Measurements from ENCODE around the gene USP13. TPM values are rescaled to one million over a fixed set of nuclear protein-coding genes. Genes with fewer than 3 reads are reported as not detected.
"Not testable (repeated sequence)": the region's sequence is repeated elsewhere in the genome, so short reads cannot be mapped to it uniquely, and the experiment has no call there.

USP13 gene
- total RNA-seq, 1 experiment from 2014 or later, result 16.9 TPM

DNA sequence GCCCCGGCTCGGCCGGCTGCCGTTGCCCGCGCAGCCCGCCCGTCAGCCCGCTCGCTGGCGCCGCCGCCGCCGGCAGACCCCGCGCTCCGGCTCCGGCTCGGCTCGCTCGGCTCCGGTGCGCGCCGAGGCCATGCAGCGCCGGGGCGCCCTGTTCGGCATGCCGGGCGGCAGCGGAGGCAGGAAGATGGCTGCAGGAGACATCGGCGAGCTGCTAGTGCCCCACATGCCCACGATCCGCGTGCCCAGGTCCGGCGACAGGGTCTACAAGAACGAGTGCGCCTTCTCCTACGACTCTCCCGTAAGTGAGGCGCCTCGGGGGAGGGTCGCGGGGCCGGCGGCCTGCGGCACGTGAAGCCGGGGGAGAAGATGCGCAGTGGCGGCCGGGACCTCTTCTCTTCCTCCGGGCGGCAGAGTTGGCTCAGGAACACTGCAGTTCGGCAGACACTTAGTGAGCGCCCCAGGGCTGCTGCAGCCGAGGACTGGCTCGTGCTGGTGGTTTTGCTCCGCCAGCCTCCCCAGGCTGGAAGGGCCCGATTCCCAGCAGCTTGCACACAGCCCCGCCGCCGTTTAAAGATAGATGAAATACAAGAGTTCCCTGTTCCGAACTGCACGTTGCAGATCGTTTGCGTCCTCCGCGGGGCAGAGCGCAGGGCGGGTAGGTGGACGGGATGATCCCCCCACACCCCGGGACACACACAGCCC, 407 bp downstream of the USP13 start:
- DNase-seq (ENCODE audit: low spot score), result peak; percentile 63

DNA sequence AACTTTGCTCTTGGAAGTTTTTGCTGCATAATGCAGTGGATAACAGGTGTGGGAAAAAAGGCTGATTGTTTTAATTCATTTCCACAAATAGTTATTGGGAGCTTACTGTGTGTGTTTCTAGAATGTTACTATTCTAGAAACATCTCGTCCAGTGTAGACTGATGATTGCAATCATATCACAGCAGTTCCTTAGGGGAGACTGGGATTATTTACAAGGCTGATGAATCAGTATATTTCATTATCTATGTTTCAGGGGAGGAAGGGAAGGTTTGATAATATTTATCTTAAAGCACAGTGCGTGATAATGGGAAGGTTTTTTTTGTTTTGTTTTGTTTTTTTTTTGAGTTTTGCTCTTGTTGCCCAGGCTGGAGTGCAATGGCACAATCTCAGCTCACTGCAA, 2.4 kb downstream of the USP13 start:
- DNase-seq (ENCODE audit: low spot score), result no peak

DNA sequence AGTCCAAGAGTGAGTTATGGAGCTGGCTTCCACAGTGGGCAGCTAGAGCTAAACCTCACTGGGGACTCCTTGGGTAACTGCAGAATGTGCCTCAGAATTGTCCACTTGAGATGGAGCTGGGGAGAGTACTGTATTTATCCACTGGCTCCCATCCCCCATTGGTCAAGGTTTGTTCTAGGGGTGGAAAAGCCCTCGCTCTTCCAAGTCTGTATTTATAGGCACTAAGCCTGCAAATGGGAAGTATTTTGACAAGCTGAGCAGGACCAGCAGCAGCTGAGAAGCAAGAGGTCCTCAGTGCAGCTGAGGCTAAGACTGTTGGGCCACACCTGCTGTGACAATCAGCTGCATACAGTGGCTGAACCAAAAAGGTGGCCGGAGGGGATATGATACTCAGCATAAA, 5.8 kb downstream of the USP13 start:
- DNase-seq (ENCODE audit: low spot score), result no peak

DNA sequence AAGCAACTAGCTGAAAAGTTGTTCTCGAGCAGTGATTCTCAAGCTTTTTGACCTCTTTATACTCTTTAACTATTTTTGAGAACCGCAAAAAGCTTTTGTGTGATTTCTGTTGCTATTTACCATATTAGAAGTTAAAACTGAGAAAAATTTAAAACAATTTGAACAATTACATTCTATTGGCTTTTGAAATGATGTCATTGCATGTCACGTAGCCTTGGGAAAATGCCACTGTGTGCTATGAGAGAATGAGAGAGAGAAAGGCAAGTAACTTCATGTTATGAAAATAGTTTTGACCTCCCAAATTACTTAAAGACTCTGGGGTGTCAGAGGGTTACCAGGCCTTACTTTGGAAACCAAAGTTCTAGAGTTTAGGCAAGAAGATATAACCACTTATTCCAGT, 8.0 kb downstream of the USP13 start:
- DNase-seq (ENCODE audit: low spot score), result no peak

DNA sequence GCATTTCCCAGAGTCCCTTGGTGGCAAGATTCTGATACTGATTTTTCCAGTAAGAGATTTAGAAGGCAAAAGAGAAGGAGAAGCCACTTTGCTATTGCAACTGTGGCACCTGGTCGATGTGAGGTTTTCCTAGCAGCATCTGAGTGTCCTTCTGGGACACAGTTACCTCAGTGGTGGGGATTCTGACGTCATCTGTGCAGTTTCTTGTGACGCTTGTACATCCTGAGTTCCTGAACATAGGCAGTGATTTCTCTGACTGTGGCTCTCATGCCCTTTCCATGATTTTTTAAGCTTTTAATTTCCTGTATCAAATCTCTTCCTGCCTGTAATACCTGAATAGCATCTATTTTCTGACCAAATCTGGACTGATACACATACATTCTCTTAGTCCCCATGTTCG, 8.9 kb downstream of the USP13 start:
- no peak for DNase-seq (ENCODE audit: low spot score)

DNA sequence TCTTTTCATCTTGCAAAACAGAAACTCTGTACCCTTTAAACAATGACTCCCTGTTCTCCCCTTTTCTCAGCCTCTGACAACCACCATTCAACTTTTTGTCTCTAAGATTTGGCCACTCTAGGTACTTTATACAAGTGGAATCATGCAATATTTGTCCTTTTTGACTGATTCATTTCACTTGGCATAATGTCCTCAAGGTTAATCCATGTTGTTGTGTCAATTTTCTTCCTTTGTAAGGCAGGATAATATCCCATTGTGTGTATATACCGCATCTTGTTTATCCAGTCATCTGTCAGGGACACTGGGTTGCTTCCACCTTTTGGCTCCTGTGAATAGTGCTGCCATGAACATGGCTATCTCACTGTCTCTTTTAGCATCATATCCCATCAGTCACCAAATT, 10.3 kb downstream of the USP13 start:
- no peak for DNase-seq (ENCODE audit: low spot score)

DNA sequence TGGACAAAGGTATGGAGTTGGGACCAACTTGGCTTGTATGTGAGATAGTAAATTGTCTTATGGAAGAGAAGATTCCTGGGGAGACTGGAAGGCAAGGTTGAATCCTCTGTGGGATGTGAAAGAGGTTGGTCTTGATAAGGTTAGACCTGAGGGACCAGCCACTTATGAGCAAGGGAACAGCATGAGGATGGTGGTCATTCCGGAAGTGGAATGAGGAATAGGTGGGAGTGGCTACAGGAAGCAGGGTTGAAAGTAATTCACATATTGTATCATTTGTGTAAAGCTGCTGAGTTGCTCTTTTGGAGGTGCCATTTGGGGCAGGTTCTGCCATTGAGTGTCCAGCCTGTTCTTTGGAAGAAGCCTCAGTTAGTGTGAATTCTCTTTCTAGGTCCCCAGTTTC, 13.2 kb downstream of the USP13 start:
- DNase-seq (ENCODE audit: low spot score), result no peak

DNA sequence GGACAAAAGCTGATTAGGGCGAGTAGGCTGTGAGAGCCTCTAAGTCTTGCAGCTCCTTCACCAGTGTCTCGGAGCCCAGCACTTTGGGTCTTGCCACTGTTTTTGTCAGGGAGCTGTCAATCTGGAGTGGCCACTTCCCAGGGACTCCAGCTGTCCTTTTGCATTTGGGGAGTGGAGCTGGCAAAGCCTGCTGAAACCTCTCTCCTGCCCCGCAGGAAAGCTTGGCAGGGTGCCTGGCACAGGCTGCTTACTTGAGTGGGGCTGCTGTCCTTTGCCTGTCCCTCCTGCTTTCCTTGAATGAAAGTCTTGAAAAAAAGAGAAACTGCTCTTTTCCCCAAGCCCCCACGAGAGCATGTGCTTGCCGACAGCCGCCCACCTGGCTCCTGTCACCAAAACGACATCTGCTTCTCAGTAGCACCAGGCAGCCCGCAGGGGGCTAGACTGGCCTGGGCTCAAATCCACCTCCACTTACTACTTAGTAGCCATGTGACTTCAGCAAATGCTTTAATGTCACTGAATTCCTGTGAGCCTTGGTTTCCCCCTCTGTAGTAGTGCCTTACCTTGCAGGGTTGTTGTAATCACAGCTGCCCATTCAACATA, 13.7 kb downstream of the USP13 start:
- no peak for DNase-seq (ENCODE audit: low spot score)

DNA sequence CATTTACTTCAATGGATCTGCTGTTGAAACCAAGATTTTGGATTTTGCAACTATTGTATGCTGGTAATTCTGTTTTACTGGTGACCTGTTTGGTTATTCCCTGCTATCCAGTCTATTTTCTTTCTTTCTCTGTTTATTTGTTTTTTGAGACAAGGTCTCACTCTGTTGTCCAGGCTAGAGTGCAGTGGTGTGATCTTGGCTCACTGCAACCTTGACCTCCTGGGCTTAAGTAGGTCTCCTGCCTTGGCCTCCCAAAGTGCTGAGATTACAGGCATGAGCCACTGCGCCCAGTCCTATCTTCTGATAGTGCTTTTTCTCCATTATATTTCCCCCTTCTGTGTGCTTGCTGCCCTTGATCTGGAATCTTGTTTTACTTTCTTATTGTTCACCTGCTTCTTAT, 15.6 kb downstream of the USP13 start:
- no peak for DNase-seq (ENCODE audit: low spot score)

DNA sequence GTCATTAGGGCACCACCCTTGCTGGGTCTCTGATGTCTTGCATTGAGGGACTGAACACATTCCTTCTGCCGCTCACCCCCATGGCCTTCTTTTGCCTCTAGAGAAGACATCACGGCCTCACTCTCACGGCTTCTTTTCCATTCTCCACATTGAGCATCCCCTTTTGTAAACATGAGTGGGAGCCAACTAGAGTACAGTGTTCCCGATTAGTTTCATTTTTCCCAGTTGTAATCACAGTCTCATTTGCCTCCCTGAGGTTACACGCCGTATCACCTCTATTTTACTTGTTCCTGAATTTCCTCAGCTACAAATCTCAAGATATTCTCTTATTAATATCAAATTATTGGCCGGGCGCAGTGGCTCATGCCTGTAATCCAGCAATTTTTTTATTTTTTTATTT, 17.5 kb downstream of the USP13 start:
- DNase-seq (ENCODE audit: low spot score), result no peak

DNA sequence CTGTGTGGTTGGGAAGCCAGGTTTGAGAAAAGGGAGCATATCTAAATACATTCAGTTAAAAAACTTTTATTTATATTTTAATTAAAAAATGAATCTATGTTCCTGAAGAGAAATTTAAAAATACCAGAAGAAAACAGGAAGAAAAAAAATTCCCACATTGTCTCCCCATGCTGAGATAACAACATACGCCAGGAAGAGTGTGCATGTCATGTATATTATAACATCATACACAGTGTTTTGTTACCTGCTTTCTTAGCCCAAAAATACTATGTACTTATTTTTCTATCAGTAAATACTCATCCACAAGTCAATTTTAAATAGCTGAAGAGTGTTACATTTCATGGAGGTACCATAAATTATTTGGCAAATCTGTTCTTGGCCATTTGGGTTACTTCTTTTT, 18.5 kb downstream of the USP13 start:
- no peak for DNase-seq (ENCODE audit: low spot score)

DNA sequence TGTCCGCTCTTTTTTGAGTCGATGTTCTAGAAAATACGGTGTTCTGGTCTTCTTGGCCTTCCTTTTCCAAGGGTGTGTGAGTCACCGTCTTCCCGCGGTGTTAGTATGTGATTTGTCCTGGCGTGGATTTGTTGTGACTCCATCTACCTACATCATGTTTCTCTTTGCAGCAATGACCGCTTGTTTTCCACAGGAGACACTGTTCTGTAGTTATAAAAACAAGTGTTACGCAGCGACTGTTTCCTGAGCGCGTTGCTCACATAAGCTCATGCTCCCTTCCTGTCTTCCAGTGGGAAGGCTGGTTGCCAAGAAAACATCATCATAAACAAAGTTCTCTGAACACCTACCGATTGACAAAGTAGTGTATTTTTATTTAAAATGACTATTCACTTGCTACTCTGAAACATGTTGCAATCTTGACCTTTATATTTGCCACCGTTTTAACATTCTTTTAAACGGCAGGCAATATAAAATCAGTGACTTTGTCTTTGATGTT, 19.0 kb downstream of the USP13 start:
- DNase-seq (ENCODE audit: low spot score), result peak; percentile 25

DNA sequence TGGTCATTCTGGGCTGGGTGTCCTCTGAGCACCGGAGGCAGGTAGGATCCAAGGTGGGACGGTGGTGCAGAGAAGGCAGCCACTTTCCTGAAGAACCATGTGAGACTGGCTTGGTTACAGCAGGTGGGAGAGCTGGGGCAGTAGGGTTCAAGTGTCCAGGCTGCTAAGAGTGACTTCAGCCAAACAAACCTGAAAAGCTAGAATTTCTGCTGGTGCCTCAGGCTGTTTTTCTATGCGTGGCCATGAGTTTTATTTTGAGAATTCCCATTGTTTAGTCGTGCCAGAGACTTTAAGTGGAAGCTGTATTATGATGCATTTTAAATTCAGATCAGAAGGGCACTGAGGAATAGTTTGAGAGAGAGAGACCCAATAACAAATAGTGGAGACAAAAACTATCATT, 20.1 kb downstream of the USP13 start:
- no peak for DNase-seq (ENCODE audit: low spot score)

DNA sequence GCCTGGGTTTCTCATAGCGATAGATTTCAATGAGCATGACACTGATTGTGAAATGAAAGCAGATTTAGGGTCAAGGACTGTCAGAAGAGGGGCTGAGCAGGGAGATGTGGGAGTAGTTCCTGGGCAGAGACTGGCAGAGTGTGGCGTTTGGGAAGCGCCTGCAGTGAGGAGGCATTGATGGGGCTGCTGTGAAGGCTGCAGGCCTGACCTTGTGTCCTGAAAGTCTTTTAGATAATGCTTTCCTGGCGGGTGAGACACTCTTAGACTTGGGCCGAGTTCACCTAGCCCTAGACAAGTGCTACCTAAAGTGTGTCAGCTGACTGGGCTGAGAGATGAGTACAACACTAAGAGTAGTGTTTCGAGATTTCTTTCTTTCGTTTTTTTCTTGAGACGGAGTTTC, 20.7 kb downstream of the USP13 start:
- DNase-seq (ENCODE audit: low spot score), result no peak

DNA sequence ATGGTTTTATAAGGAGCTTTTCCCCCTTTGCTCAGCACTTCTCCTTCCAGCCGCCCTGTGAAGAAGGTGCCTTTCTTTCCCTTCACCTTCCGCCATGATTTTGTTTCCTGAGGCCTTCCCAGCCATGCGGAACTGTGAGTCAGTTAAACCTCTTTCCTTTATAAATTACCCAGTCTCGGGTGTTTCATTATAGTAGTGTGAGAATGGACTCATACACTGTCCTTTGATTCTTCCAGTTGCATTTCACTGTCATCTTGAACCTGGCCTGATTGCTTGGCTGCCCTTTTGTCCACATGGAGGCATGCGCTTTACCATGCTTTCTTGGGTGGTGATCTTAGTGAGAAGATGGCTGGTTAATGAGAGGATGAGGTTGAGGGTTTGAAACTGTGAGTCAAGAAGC, 23.2 kb downstream of the USP13 start:
- no peak for DNase-seq (ENCODE audit: low spot score)

DNA sequence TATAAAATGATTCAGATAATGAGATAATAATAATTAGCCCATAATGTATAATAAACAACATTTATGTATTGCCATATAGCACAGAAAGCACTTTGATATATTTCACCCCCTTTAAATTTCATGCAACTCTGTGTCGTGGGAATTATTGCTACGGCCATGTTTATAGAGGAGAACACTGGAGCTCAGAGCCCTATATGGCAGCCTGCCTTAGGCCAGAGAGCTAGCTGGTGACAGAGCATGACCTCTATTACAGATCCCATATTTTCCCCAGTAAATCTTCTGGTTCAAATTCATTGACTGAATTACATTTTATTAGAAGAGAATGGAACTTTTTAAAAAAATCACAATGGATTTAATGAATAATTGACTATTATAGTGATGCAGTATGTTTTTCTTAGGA, 25.0 kb downstream of the USP13 start:
- no peak for DNase-seq (ENCODE audit: low spot score)

DNA sequence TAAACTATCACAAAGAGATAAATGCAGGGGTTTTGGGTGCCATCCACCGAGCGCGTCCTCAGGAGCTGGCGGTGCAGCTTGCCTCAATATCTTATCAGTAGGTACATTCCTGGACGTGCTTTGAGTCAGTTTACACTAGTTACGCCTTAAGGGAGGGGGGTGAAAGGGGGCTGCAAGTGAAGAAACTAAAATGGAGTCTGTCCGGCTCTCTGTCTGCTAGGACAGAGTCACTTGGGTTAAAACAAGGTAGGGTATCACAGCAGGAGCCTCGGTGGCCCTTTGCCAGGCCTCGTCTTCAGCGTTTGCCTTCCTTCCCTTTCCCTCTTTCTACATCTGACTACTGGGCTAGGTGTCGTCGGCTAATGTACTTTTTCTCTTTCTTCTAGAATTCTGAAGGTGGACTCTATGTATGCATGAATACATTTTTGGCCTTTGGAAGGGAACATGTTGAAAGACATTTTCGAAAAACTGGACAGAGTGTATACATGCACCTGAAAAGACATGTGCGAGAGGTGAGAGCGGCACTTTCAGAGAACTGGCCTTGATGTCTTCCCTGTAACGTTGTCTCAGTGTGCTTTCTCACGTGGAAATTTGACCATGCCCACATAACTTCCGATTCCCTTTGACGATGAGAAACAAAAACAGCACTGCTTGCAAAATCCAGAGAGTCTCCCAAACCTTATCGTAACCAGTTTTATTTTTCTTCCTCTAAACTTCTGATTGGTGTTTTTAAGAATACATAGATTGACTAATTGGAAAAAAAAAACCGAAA, 28.8 kb downstream of the USP13 start:
- DNase-seq (ENCODE audit: low spot score), result no peak

DNA sequence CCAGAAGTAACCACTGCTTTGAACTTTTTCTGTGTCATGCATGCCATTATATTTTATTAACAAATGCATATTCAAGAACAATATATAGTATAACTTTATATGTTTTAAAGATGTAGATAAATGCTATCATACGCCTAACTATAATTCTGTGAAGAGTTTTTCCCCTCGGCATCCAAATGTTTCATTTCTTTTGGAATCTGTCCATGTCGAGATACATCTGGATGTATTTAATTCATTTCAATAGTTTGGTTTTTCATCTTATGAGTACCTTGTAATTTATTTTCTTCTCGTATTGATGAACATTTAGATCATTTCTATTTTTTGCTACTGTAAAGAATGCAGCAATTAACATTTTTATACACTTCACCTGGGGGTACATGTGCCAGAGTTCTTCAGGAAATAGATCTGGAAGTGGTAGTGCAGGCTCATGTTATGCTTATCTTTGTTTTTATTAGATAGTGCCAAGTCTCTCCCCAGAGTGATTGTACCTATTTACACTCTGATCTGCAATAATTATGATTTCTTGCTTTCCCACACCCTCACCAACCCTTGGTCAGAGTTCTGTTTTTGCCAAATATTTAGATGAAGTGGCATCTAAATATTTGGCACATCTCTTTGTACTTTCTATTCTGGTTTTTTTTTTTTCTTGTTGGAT, 29.7 kb downstream of the USP13 start:
- no peak for DNase-seq (ENCODE audit: low spot score)

DNA sequence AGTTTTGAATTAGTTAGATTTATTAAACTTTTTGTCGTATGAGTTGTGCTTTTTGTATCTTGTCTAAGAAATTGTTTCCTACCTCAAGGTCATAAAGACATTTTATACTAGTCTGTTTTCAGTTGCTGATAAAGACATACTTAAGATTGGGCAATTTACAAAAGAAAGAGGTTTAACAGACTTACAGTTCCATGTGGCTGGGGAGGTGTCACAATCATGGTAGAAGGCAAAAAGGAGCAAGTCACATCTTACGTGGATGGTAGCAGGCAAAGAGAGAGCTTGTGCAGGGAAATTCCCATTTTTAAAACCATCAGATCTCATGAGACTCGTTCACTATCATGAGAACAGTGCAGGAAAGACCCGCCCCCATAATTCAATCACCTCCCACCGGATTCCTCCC, 30.4 kb downstream of the USP13 start:
- DNase-seq (ENCODE audit: low spot score), result not testable (repeated sequence)

DNA sequence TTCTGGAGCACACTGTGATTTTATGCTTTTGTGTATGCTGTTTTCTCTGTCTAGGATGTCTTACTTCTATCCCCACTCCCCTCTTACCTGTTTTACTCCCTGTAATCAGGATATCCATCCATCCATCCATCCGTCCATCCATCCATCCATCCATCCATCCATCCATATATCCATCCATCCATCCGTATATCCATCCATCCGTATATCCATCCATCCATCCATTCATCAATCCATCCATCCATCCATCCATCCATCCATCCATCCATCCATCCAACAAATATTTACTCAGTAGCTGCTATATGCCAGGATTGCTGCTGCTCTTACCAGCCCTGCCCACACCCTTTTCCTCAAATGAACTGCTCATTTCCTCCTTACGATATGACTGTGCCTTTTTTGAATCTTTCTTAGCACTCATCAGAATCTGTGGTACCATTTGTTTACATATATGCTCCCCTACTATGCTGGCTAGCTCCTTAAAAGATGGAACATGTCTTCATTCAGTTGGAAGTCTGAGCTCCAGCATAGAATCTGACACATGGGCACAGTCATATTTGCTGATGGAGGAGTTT, 35.2 kb downstream of the USP13 start:
- no peak for DNase-seq (ENCODE audit: low spot score)

DNA sequence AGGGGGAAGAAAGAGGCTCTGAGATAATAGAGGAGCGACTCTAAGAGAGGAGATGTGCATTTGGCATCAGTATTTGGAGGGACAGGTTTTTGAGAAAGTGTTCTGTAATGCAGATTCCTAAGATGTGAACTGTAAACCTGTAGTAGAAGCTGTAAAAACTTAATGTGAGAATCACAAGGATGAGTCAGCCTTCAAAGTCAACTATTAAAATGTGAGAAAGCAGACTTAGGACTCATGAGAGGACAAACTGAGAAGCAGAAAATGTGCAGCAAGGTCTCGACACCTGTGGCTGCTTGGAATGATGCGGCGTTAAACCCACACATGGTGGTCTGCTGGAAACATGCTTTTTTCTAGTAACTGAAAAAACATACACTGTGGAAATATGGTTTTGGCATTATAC, 36.0 kb downstream of the USP13 start:
- peak; percentile 73 for DNase-seq (ENCODE audit: low spot score)

DNA sequence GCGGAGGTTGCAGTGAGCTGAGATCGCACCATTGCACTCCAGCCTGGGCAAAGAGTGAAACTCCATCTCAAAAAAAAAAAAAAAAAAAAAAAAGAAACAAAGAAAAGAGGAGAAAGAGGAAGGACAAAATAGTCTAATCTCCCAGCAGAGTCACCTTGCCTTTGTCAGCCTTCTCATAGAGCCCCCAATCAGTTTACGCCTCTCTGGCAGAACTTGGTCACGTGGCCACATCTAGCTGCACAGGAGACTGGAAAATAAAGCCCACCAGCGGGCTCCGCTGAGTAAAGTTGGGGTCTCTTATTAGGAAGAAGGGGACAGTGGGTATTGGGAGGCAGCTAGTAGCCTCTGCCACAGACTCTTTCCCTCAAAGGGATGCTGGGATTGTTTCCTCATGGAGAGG, 41.9 kb downstream of the USP13 start:
- DNase-seq (ENCODE audit: low spot score), result no peak
